Fibroblast of pulmonary artery (primary cell): Measurements from ENCODE around the gene TTC27.

Source experiments
- DNase-seq: peaks from one replicate; pipeline ENCODE4 v3.0.0-alpha.2; 2010; ENCODE audit warnings: low read depth
- H3K4me3 ChIP-seq: replicated peaks from 2 replicates; pipeline ENCODE4 v1.5.1; 2011; ENCODE audit warnings: low read depth, mild to moderate bottlenecking, control low read depth, low read length, moderate library complexity
- CTCF ChIP-seq: IDR thresholded peaks from 2 replicates; pipeline ENCODE4 v1.5.1; 2011; ENCODE audit warnings: mild to moderate bottlenecking, control low read depth, low read length, inconsistent platforms; ENCODE audit errors: missing control alignments

Gene TTC27

DNA sequence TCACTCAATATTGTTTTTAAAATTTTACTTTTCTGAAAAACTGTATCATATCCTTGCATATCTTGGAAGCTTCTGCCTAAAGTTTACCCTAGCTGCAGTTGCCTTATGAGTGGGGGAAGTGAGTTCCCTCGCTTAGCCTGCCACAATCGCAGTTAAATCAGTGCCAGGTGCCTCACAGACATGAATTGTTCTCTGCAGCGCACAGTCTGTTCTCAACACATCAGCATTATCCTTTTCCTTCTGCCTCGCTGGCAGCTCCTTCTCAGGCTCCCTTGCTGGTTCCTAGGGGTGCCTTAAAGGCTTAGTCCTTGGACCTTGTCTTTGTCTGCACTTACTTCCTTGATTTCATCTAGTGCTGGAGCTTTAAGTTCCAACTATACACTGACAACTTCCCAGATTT, 132.8 kb downstream of the TTC27 start:
- H3K4me3 ChIP-seq, result no peak overlapping the region
- TF ChIP-seq CTCF, result no peak
- DNase-seq, result no peak

- H3K4me3 ChIP-seq, result no peak overlapping the region
- DNase-seq, result peak; percentile 60
- no peak for TF ChIP-seq CTCF
These were observed 140.7 kb downstream of the TTC27 start for GRCh38 chr2:32768387-32769174.

GRCh38 chr2:32770360-32770759, 142.5 kb downstream of the TTC27 start:
- no peak for DNase-seq
- no peak overlapping the region for H3K4me3 ChIP-seq
- no peak for TF ChIP-seq CTCF

GRCh38 chr2:32772638-32773447, 145.0 kb downstream of the TTC27 start:
- H3K4me3 ChIP-seq, result no peak overlapping the region
- peak; percentile 69 for TF ChIP-seq CTCF
- DNase-seq, result peak; percentile 78

DNA sequence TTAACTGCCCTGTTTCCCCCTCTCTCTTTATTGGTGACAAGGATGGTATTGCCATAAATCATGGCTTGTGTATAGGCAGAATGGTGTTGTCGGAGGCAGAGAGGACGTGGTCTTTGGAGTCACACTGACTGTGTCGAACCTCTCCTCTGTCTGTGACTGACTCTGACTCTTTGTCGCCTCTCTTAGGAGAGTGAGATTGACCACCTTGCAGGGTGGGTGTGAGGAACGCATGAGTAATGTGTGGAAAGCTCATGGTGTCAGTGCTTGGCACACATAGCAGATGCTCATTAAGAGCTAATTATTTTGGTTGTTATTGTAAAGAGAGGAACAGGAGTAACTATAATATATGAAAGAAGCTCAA, 145.6 kb downstream of the TTC27 start:
- no peak for DNase-seq
- no peak for TF ChIP-seq CTCF
- H3K4me3 ChIP-seq, result no peak overlapping the region

- no peak overlapping the region for H3K4me3 ChIP-seq
- DNase-seq, result no peak
- no peak for TF ChIP-seq CTCF
These were observed 148.1 kb downstream of the TTC27 start for GRCh38 chr2:32775954-32776353.

DNA sequence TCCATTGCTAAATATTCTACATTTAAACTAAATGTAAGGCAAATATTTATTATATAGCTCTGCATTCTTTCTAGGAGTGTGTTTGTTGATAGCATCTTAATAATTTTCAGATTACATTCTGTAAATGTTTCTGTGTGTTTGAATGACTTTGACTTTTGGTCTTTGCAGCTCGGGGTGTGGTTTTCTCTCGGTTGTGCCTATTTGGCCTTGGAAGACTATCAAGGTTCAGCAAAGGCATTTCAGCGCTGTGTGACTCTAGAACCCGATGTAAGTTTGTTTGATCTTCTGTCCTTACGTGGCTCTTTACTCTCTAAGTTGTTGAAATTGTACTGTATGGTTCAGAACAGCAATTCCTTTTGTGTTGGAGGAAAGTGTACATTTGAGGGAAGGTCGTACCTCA, 149.9 kb downstream of the TTC27 start:
- no peak overlapping the region for H3K4me3 ChIP-seq
- no peak for DNase-seq
- no peak for TF ChIP-seq CTCF
